ENCODE measurements around the gene TMEM132A. TPM values are rescaled to one million over a fixed set of nuclear protein-coding genes. Genes with fewer than 3 reads are reported as not detected.
"Not testable (repeated sequence)": the region's sequence is repeated elsewhere in the genome, so short reads cannot be mapped to it uniquely, and the experiment has no call there.

TMEM132A gene
- total and polyA plus RNA-seq, 4 donors, result 0.60 to 1.6 (median 1.1) TPM

- no peaks in the 10 kb centered on the region for H3K9me3 ChIP-seq (ENCODE audit: control insufficient read depth in 4 of 4, low read length in 3 of 4)
- H3K9ac ChIP-seq (ENCODE audit: low read depth in 1 of 2, low read length in 2 of 2), result no peak overlapping the region
- no peak overlapping the region for H3K4me3 ChIP-seq (ENCODE audit: low read depth in 1 of 3, low read length in 3 of 3)
- WGBS, result 72% methylated on average over 1 of the region's 1 CpG
- peaks cover 8 to 35% (median 22%) of the 10 kb centered on the region in 4 donors for H3K4me1 ChIP-seq (ENCODE audit: control insufficient read depth in 4 of 4, insufficient read depth in 4 of 4, low read length in 3 of 4)
- no peaks in the 10 kb centered on the region for H3K36me3 ChIP-seq (ENCODE audit: control insufficient read depth in 4 of 4, insufficient read depth in 3 of 4, low read depth in 1 of 4, low read length in 3 of 4)
- no peak overlapping the region for H3K27ac ChIP-seq (ENCODE audit: low read depth in 1 of 2, low read length in 2 of 2)
- TF ChIP-seq, protein P1, sequence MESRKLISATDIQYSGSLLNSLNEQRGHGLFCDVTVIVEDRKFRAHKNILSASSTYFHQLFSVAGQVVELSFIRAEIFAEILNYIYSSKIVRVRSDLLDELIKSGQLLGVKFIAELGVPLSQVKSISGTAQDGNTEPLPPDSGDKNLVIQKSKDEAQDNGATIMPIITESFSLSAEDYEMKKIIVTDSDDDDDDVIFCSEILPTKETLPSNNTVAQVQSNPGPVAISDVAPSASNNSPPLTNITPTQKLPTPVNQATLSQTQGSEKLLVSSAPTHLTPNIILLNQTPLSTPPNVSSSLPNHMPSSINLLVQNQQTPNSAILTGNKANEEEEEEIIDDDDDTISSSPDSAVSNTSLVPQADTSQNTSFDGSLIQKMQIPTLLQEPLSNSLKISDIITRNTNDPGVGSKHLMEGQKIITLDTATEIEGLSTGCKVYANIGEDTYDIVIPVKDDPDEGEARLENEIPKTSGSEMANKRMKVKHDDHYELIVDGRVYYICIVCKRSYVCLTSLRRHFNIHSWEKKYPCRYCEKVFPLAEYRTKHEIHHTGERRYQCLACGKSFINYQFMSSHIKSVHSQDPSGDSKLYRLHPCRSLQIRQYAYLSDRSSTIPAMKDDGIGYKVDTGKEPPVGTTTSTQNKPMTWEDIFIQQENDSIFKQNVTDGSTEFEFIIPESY (IDR thresholded peaks at IDR 0.05), result no peak
- TF ChIP-seq RXRA (IDR thresholded peaks at IDR 0.05) (no peak), SP1 (IDR thresholded peaks at IDR 0.05) (no peak), JUND (IDR thresholded peaks at IDR 0.05) (no peak)
- DNase-seq (ENCODE audit: low spot score), result no peak
- no peaks in the 10 kb centered on the region for H3K27me3 ChIP-seq (ENCODE audit: control insufficient read depth in 4 of 4, insufficient read depth in 4 of 4, low read length in 3 of 4)
Measured at GRCh38 chr11:60908803-60909202, 15.5 kb upstream of the TMEM132A start.

- not testable (repeated sequence) for H3K9me3 ChIP-seq (ENCODE audit: control insufficient read depth in 4 of 4, low read length in 3 of 4); H3K4me3 ChIP-seq (ENCODE audit: low read depth in 1 of 3, low read length in 3 of 3); H3K27ac ChIP-seq (ENCODE audit: low read depth in 1 of 2, low read length in 2 of 2); H3K9ac ChIP-seq (ENCODE audit: low read depth in 1 of 2, low read length in 2 of 2); H3K27me3 ChIP-seq (ENCODE audit: control insufficient read depth in 4 of 4, insufficient read depth in 4 of 4, low read length in 3 of 4); H3K36me3 ChIP-seq (ENCODE audit: control insufficient read depth in 4 of 4, insufficient read depth in 3 of 4, low read depth in 1 of 4, low read length in 3 of 4); DNase-seq (ENCODE audit: low spot score)
- WGBS, result 80% methylated on average over 3 of the region's 3 CpGs
- peaks cover 8 to 36% (median 18%) of the 10 kb centered on the region in 4 donors for H3K4me1 ChIP-seq (ENCODE audit: control insufficient read depth in 4 of 4, insufficient read depth in 4 of 4, low read length in 3 of 4)
Measured at GRCh38 chr11:60909680-60910280, 14.5 kb upstream of the TMEM132A start.

- Histone ChIP-seq H3K36me3 (ENCODE audit: control insufficient read depth in 4 of 4, insufficient read depth in 3 of 4, low read depth in 1 of 4, low read length in 3 of 4) (no peaks in the 10 kb centered on the region), H3K27me3 (ENCODE audit: control insufficient read depth in 4 of 4, insufficient read depth in 4 of 4, low read length in 3 of 4) (no peaks in the 10 kb centered on the region), H3K9ac (ENCODE audit: low read depth in 1 of 2, low read length in 2 of 2) (no peak overlapping the region), H3K9me3 (ENCODE audit: control insufficient read depth in 4 of 4, low read length in 3 of 4) (no peaks in the 10 kb centered on the region), H3K4me3 (ENCODE audit: low read depth in 1 of 3, low read length in 3 of 3) (no peak overlapping the region), H3K4me1 (ENCODE audit: control insufficient read depth in 4 of 4, insufficient read depth in 4 of 4, low read length in 3 of 4) (peaks cover 8 to 36% (median 17%) of the 10 kb centered on the region in 4 donors), H3K27ac (ENCODE audit: low read depth in 1 of 2, low read length in 2 of 2) (no peak overlapping the region)
- no peak for DNase-seq (ENCODE audit: low spot score)
- no peak for TF ChIP-seq CTCF (IDR thresholded peaks at IDR 0.05; ENCODE audit: low read depth, low read length, missing input control)
- TF ChIP-seq SP1 (IDR thresholded peaks at IDR 0.05), result no peak
- TF ChIP-seq MAX (IDR thresholded peaks at IDR 0.05), result no peak
- TF ChIP-seq, protein P1 (IDR thresholded peaks at IDR 0.05), result no peak
- no peak for TF ChIP-seq GABPA (IDR thresholded peaks at IDR 0.05 in 1 of 2, conservative IDR thresholded peaks at IDR 0.05 in 1 of 2)
- no peak for TF ChIP-seq HNF4A (conservative IDR thresholded peaks at IDR 0.05)
- TF ChIP-seq EGR1 (IDR thresholded peaks at IDR 0.05; ENCODE audit: low read depth in 2 of 2), result no peak
- no peak for TF ChIP-seq NR2F2 (IDR thresholded peaks at IDR 0.05)
- no peak for TF ChIP-seq YY1 (IDR thresholded peaks at IDR 0.05)
- TF ChIP-seq TAF1 (conservative IDR thresholded peaks at IDR 0.05), result no peak
- no peak for TF ChIP-seq FOXA2 (IDR thresholded peaks at IDR 0.05)
- TF ChIP-seq RXRA (IDR thresholded peaks at IDR 0.05), result no peak
- TF ChIP-seq, protein P2, sequence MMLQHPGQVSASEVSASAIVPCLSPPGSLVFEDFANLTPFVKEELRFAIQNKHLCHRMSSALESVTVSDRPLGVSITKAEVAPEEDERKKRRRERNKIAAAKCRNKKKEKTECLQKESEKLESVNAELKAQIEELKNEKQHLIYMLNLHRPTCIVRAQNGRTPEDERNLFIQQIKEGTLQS (IDR thresholded peaks at IDR 0.05), result no peak
- WGBS, result 62% methylated on average over 3 of the region's 3 CpGs
Measured at GRCh38 chr11:60910281-60910687, 14.0 kb upstream of the TMEM132A start.
